PC-9 (cell line): ENCODE measurements around the gene EBP.

Source experiments
- CTCF ChIP-seq: fragments of 200-600 bp; sonication (generic); conservative IDR thresholded peaks from 2 replicates; pipeline ENCODE4 v1.6.1; 2017; ENCODE audit warnings: mixed run types, antibody characterized with exemption, mild to moderate bottlenecking, moderate library complexity
- EZH2 ChIP-seq: fragments of 200-600 bp; sonication (generic); IDR thresholded peaks from 2 replicates; pipeline ENCODE4 v1.8.0; 2017; ENCODE audit warnings: antibody characterized with exemption, low read depth

DNA sequence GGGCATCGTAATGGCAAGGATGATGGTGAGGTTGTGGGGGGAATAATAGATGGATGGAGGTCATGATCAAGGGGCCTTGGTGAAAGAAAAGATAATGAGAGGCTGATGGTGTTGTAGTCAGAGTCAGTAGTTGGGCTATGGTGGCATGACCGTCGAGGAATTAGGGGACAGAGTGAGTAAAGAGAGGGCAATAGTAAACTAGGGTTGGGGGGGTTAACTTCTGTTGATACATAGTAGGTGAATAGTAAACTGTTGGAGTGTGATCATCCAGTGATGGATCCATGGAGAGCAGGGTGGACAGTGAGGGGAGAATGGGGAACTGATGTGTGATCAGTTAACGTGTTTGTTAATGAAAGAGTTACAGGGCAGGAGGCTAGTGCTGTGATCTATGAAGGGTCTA, 44.7 kb upstream of the EBP start:
- no peak for TF ChIP-seq CTCF
- TF ChIP-seq EZH2 = no peak
